ENCODE measurements around the gene GAD2.

GRCh38 chr10:26215935-26216584 is 514 bp upstream of the GAD2 start:
- no peak for TF ChIP-seq CTCF (conservative IDR thresholded peaks at IDR 0.05 in 1 of 2, IDR thresholded peaks at IDR 0.05 in 1 of 2; ENCODE audit: extremely low read depth in 1 of 2, insufficient read depth in 1 of 2, low read depth in 1 of 2, low read length in 2 of 2)
- no peak for TF ChIP-seq EZH2 (IDR thresholded peaks at IDR 0.05; ENCODE audit: borderline replicate concordance, low read length)

Data from mammary epithelial cell (primary cell).